Measurements from ENCODE around the gene HK3.

DNA sequence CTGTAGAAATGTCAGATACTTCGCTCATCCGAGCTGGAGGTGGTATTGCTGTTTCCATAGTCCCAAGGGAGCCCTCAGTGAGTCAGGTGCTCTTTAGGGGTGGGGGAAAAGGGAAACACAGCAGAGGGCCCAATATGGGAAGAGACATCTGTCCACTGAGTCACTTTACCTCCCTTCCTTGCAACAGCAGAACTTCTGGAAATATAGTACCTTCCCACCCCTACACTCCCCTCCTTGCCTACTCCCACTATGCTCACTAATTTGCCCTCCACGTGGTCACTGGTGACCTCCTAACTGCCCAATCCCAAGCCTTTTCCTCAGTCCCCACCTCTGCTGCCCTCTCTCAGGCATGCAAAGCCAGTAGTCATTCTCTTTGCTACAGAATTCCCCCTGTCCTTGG, 1.9 kb downstream of the HK3 start:
- TF ChIP-seq RAD21 (conservative IDR thresholded peaks at IDR 0.05 in 1 of 2, IDR thresholded peaks at IDR 0.05 in 1 of 2) (no peak), BHLHE40 (IDR thresholded peaks at IDR 0.05; ENCODE audit: low read depth, low read length) (no peak)
- TF ChIP-seq, protein P1, sequence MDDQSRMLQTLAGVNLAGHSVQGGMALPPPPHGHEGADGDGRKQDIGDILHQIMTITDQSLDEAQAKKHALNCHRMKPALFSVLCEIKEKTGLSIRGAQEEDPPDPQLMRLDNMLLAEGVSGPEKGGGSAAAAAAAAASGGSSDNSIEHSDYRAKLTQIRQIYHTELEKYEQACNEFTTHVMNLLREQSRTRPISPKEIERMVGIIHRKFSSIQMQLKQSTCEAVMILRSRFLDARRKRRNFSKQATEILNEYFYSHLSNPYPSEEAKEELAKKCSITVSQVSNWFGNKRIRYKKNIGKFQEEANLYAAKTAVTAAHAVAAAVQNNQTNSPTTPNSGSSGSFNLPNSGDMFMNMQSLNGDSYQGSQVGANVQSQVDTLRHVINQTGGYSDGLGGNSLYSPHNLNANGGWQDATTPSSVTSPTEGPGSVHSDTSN (IDR thresholded peaks at IDR 0.05) = no peak
- TF ChIP-seq, protein P2, sequence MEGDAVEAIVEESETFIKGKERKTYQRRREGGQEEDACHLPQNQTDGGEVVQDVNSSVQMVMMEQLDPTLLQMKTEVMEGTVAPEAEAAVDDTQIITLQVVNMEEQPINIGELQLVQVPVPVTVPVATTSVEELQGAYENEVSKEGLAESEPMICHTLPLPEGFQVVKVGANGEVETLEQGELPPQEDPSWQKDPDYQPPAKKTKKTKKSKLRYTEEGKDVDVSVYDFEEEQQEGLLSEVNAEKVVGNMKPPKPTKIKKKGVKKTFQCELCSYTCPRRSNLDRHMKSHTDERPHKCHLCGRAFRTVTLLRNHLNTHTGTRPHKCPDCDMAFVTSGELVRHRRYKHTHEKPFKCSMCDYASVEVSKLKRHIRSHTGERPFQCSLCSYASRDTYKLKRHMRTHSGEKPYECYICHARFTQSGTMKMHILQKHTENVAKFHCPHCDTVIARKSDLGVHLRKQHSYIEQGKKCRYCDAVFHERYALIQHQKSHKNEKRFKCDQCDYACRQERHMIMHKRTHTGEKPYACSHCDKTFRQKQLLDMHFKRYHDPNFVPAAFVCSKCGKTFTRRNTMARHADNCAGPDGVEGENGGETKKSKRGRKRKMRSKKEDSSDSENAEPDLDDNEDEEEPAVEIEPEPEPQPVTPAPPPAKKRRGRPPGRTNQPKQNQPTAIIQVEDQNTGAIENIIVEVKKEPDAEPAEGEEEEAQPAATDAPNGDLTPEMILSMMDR (IDR thresholded peaks at IDR 0.05) = no peak
